HPDE6-E6E7 (cell line): Measurements from ENCODE around the gene TNNC1.

Source experiments
- DNase-seq: peaks from one replicate; pipeline ENCODE4 v3.0.0; 2011; ENCODE audit warnings: missing footprints; ENCODE audit errors: extremely low spot score

The TNNC1 gene

GRCh38 chr3:52453496-52454249 is at the start of gene TNNC1:
TSS of gene TNNC1 (minus strand) at chr3:52454041. CDS start at chr3:52454015, 26 bp downstream.
- no peak for DNase-seq

GRCh38 chr3:52502808-52503350 is 49.0 kb upstream of the TNNC1 start:
- DNase-seq = no peak

GRCh38 chr3:52502001-52502400 is 48.2 kb upstream of the TNNC1 start:
- DNase-seq = no peak

GRCh38 chr3:52501046-52501445 is 47.2 kb upstream of the TNNC1 start:
- no peak for DNase-seq

GRCh38 chr3:52498137-52499054 is 44.6 kb upstream of the TNNC1 start:
- DNase-seq = no peak

GRCh38 chr3:52495777-52496602 is 42.1 kb upstream of the TNNC1 start:
- DNase-seq = no peak

GRCh38 chr3:52494886-52495495 is 41.1 kb upstream of the TNNC1 start, which contains the start of gene STAB1:
TSS of gene STAB1 (plus strand) at chr3:52495338. CDS start at chr3:52495414, 76 bp downstream.
- DNase-seq = no peak

- no peak for DNase-seq
These were observed 40.6 kb upstream of the TNNC1 start for GRCh38 chr3:52494445-52494844.

- DNase-seq = no peak
These were observed 39.6 kb upstream of the TNNC1 start for GRCh38 chr3:52493232-52494017.

- no peak for DNase-seq
These were observed 38.2 kb upstream of the TNNC1 start for GRCh38 chr3:52492059-52492458.

GRCh38 chr3:52490939-52491526 is 37.2 kb upstream of the TNNC1 start:
- no peak for DNase-seq

GRCh38 chr3:52490035-52490938 is 36.4 kb upstream of the TNNC1 start:
- DNase-seq = no peak

- DNase-seq = no peak
These were observed 35.6 kb upstream of the TNNC1 start for GRCh38 chr3:52489453-52489852.

- no peak for DNase-seq
These were observed 34.9 kb upstream of the TNNC1 start for GRCh38 chr3:52488746-52489145.

- no peak for DNase-seq
These were observed 34.2 kb upstream of the TNNC1 start for GRCh38 chr3:52487788-52488691.

GRCh38 chr3:52487050-52487787 is 33.4 kb upstream of the TNNC1 start:
- DNase-seq = no peak
